Heart right ventricle (tissue), 16 donors: Measurements from ENCODE around the gene ABRACL. TPM values are rescaled to one million over a fixed set of nuclear protein-coding genes. Genes with fewer than 3 reads are reported as not detected.
"Not testable (repeated sequence)": the region's sequence is repeated elsewhere in the genome, so short reads cannot be mapped to it uniquely, and the experiment has no call there.

Experiments used
- ATAC-seq, 8 donors: fragments of 200-7000 bp; cut with Tn5 transposase; one replicate each; pipeline ENCODE4 v1.9.1; 2020; ENCODE audit warnings: mild to moderate bottlenecking in 8 of 8, moderate library complexity in 8 of 8, moderate number of reproducible peaks in 1 of 8
- DNase-seq, 2 donors: peaks; one replicate each; pipeline ENCODE4 v3.0.0-alpha.2; 2020
- H3K27ac ChIP-seq, 10 donors: fragments of 200-600 bp; sonication (generic) in 2 of 10; one replicate each; pipeline versions ENCODE4 v1.5.0 to v1.8.0; 2020 to 2022; ENCODE audit warnings: mild to moderate bottlenecking in 3 of 10
- H3K27me3 ChIP-seq, 7 donors: fragments of 200-600 bp; one replicate each; pipeline ENCODE4 v1.8.0; 2021 to 2022; ENCODE audit warnings: mild to moderate bottlenecking in 2 of 7
- H3K36me3 ChIP-seq, 9 donors: fragments of 200-600 bp; sonication (generic) in 1 of 9; one replicate each; pipeline versions ENCODE4 v1.5.0 to v1.8.0; 2020 to 2022; ENCODE audit warnings: mild to moderate bottlenecking in 2 of 9
- H3K4me1 ChIP-seq, 9 donors: fragments of 200-600 bp; sonication (generic) in 1 of 9; one replicate each; pipeline versions ENCODE4 v1.5.0 to v1.8.0; 2020 to 2022; ENCODE audit warnings: mild to moderate bottlenecking in 4 of 9
- H3K4me3 ChIP-seq, 10 donors: fragments of 200-600 bp; sonication (generic) in 2 of 10; one replicate each; pipeline versions ENCODE4 v1.5.0 to v1.8.0; 2020 to 2022; ENCODE audit warnings: mild to moderate bottlenecking in 7 of 10, moderate library complexity in 2 of 10
- H3K9me3 ChIP-seq, 11 donors: fragments of 200-600 bp in 10 of 11; sonication (generic) in 2 of 11; one replicate each; pipeline versions ENCODE4 v1.5.0 to v1.8.0; 2013 to 2022; ENCODE audit warnings: mild to moderate bottlenecking in 2 of 11, control low read depth in 1 of 11, moderate library complexity in 1 of 11
- CTCF ChIP-seq, 9 donors: fragments of 200-600 bp; sonication (generic) in 2 of 9; IDR thresholded peaks; one replicate each; pipeline versions ENCODE4 v1.5.0 to v1.8.0; 2021 to 2022; ENCODE audit warnings: antibody characterized with exemption in 9 of 9, mild to moderate bottlenecking in 5 of 9, moderate library complexity in 1 of 9
- WGBS, 2 donors: extraction: QIAGEN DNeasy Blood & Tissue Kit; methylation state at CpG; one replicate each; pipeline ENCODE4 v1.1.7; 2013; ENCODE audit warnings: inconsistent platforms in 1 of 2; 5-methylcytosine and 5-hydroxymethylcytosine counted together
- intact Hi-C, 10 donors: fragments of 100-400 bp; cut with DNase I; formaldehyde crosslinking; loops; one replicate each; pipeline versions ENCODE4 v1.11.1 to v1.14.2; 2022
- polyA plus RNA-seq, 2 donors: library from polyadenylated mRNA; stranded (reverse); fragments of 200-250 nt; gene quantifications; one replicate each; pipeline ENCODE4 v1.2.3, GENCODE V29; 2013
- total RNA-seq, 10 donors: library from RNA; stranded (reverse); fragmentation: NEBNext Ultra II Directional in 3 of 10; extraction: Animal tissue kit (Norgen Biotek cat#: 25700) in 3 of 10; gene quantifications; one replicate each; pipeline versions ENCODE4 v1.2.1 to v1.2.4, GENCODE V29; 2021 to 2023
- donor health status: Arrhythmogenic right ventricular cardiomyopathy.
- donor health status: ischemic (EF 13 %, LVEDD 7.1; RV severe dilation, severe dysfunction).
- donor health status: healthy with polysubstance abuse.
- donor health status: DM: no; HTN: yes; CAD: no.
- donor health status: DM: no; HTN: no; CAD: no.
- donor health status: ischemic (EF 25% LVEDD 6.9; RV normal size, moderate dysfunction).
- donor health status: ischemic (EF 25% LVEDD 5.7; RV mildly dilated, moderate dysfunction).
- donor health status: healthy.
- donor health status: DM: yes; HTN: yes; CAD: no.
- donor health status: Ischemic cardiomyopathy.
- donor health status: ischemic (EF 35%, LVEDD 5.7; RV mildly dilated, moderate dysfunction).
- donor health status: nonischemic (EF 11% LVEDD 7.7; RV severe dilation, severe dysfunction).
- donor health status: DM: yes; HTN: yes; CAD: no.
- donor health status: PGD.
- donor health status: ischemic (EF 29% LVEDD 5.4; RV normal size, mild dysfunction).
- donor health status: nonischemic (EF 23%, LVEDD 6.1; RV moderate dilation, normal function).

The ABRACL gene
- total and polyA plus RNA-seq, 12 donors = 2.6 to 20.8 (median 5.6) TPM

GRCh38 chr6:138988469-138988834, 40.1 kb upstream of the ABRACL start:
- ATAC-seq = peak in 4 of 8 donors; percentile 2 to 8 (median 4)
- Histone ChIP-seq H3K4me3 (peak overlapping the region in 9 of 10 donors; percentile 75 to 97 (median 92)), H3K27ac (peak overlapping the region in 9 of 10 donors; percentile 79 to 97 (median 94)), H3K9me3 (no peaks in the 10 kb centered on the region), H3K36me3 (no peaks in the 10 kb centered on the region), H3K4me1 (peaks cover 0 to 43% (median 35%) of the 10 kb centered on the region in 9 donors), H3K27me3 (no peaks in the 10 kb centered on the region)
- no peak for DNase-seq
- WGBS, 2 donors = 9 to 11% methylated on average over 11 of the region's 11 CpGs
- intact Hi-C loops = loop anchor here in 9 of 10 donors (1.0 to 10.0 kb wide), 8 partner anchors 36 to 174 kb away; partner anchors contain the start of gene ABRACL (in 1 of the 9)
- peak in 3 of 9 donors; percentile 17 to 53 (median 18) for TF ChIP-seq CTCF (IDR thresholded peaks at IDR 0.05)

GRCh38 chr6:138989098-138989983, 39.2 kb upstream of the ABRACL start:
- Histone ChIP-seq H3K4me1 (peaks cover 0 to 35% (median 30%) of the 10 kb centered on the region in 9 donors), H3K9me3 (no peaks in the 10 kb centered on the region), H3K4me3 (no peak overlapping the region), H3K27me3 (no peaks in the 10 kb centered on the region), H3K36me3 (no peaks in the 10 kb centered on the region), H3K27ac (peak overlapping the region in 2 of 10 donors; percentile 95 to 97)
- intact Hi-C loops = loop anchor here in 9 of 10 donors (2.0 to 10.0 kb wide), 7 partner anchors 37 to 175 kb away; partner anchors contain the start of gene ABRACL (in 1 of the 9)
- ATAC-seq = no peak
- DNase-seq = no peak
- no peak for TF ChIP-seq CTCF (IDR thresholded peaks at IDR 0.05)
- 96 to 98% methylated on average over 5 of the region's 5 CpGs for WGBS, 2 donors

GRCh38 chr6:138991206-138991605, 37.3 kb upstream of the ABRACL start:
- WGBS, 2 donors = 81 to 85% methylated on average over 5 of the region's 5 CpGs
- no peaks in the 10 kb centered on the region for H3K27me3 ChIP-seq
- intact Hi-C loops = no loop called here
- DNase-seq = no peak
- no peak for TF ChIP-seq CTCF (IDR thresholded peaks at IDR 0.05)
- H3K9me3 ChIP-seq = no peaks in the 10 kb centered on the region
- ATAC-seq = no peak
- H3K4me1 ChIP-seq = peaks cover 0 to 17% (median 11%) of the 10 kb centered on the region in 9 donors
- no peaks in the 10 kb centered on the region for H3K36me3 ChIP-seq
- no peak overlapping the region for H3K27ac ChIP-seq
- no peak overlapping the region for H3K4me3 ChIP-seq

- H3K36me3 ChIP-seq, H3K4me3 ChIP-seq, H3K9me3 ChIP-seq, DNase-seq, H3K27me3 ChIP-seq, H3K4me1 ChIP-seq, intact Hi-C loops, ATAC-seq, H3K27ac ChIP-seq: not testable (repeated sequence)
- WGBS, 2 donors = 89 to 91% methylated on average over 5 of the region's 5 CpGs
Observed at GRCh38 chr6:138992965-138993364, 35.6 kb upstream of the ABRACL start.

- H3K4me1 ChIP-seq, H3K4me3 ChIP-seq, intact Hi-C loops, H3K36me3 ChIP-seq, ATAC-seq, H3K9me3 ChIP-seq, H3K27me3 ChIP-seq, H3K27ac ChIP-seq, DNase-seq: not testable (repeated sequence)
- WGBS, 2 donors = 81 to 83% methylated on average over 1 of the region's 1 CpG
Observed at GRCh38 chr6:138993410-138993809, 35.1 kb upstream of the ABRACL start.
